Nucleus accumbens (tissue), 56 donors: ENCODE results near the gene SIAH1.
"Not testable (repeated sequence)": the region's sequence is repeated elsewhere in the genome, so short reads cannot be mapped to it uniquely, and the experiment has no call there.

Experiments
- DNase-seq, 56 donors: peaks; one replicate each; lab custom pipeline; 2025; lab: John Stamatoyannopoulos, UW

The SIAH1 gene

GRCh38 chr16:48342591-48342990 is 42.6 kb downstream of the SIAH1 start:
- DNase-seq: no peak

GRCh38 chr16:48340054-48340453 is 45.2 kb downstream of the SIAH1 start:
- no peak for DNase-seq

DNA sequence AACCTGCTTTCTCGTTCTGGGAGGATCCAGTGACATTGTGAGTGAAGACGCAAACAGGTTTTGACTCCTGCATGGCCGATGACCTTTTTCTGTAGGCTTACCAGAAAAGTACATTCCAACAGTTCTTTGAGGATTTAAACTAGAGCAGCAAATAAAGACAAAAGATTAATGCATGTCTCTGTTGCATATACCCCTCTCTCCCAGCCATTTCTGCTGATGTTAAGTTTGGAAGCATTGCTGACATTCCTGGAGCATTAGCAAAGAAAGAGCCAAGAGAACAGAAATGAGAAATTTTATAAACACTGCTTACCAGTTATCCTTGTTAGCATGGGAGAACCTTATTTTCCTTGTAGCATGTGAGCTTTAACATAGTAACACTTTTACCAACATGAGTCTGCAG is 49.3 kb downstream of the SIAH1 start:
- no peak for DNase-seq

DNA sequence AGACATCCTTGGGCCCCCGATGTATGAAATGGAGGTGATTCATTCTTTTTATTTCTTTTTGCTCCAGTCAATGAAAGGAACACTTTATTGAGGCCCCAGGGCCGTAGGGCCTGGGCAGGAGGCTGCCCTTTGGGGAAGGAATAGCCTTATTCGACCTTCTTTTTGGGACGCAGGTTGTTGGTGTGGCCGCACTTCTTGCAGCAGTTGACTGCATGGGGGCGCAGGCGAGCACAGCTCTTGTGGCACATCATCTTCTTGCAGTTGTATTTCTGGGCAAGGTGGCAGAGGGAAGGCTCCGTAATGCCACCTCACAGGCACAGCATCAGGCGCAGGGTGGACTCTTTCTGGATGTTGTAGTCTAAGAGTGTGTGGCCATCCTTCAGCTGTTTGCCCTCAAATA is 50.9 kb downstream of the SIAH1 start:
- DNase-seq: no peak

DNA sequence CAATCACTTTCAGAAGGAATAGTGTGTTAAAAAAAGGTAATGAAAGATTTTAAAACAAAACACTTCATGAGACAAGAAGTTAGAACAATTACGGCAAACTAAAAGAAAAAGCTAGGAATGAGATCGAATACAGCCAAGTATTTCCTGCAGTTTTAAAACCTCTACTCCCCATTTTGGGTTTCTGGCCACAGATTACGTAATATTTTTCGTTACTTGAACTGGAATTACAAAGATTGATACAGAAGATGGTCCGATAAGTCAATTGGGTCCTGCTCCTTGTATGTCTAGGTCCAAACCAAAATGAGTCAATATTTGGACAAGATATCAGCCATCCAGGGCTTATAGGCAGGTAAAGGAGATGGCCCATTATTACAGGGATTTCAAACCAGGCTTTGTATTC is 52.2 kb downstream of the SIAH1 start:
- DNase-seq: no peak

GRCh38 chr16:48330841-48331192 is 54.4 kb downstream of the SIAH1 start:
- peak in 6 of 56 donors; percentile 13 to 37 (median 15) for DNase-seq

DNA sequence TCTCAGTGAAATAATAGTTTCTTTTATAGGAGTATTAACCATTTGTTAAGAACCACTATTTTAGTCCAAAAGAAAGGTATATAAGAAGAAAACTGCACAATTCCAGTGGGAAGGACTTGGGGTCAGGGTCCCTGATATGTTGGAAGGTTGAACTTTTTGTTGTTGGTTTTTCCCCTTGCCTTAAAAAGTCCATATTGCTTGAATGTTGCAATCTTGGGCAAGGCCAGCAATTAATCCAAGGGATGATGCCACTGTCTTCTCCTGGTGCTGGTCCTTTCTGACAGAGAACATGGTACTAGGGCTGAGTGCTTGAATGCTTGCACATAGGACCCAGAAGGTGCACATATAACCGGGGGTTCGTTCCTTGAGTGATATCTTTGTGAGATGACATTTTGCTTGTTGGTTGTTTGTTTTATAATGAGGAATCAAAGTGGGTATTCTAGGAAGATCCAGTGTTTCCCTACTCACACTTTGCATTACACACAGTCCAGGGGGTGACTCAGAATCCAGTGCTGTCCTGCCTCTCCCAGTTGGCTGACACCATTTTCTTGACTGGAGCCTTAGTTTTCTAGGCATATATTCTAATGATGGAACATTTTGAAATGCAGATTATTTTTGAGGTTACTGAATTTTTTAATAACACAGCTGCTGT is 54.9 kb downstream of the SIAH1 start:
- no peak for DNase-seq

DNA sequence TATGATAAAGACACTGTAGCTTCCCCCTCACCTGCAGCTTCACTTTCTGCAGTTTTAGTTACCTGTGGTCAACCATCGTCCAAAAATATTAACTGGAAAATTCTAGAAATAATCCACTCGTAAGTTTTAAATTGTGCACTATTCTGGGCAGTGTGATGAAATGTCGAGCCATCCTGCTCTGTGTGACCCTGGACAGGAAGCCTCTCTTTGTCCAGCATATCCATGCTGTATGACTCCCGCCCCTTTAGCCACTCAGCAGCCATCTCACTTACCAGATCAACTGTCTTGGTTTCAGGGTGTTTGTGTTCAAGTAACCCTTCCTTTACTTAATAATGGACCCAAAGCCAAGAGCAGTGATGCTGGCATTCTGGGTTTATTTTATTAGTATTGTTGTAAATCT is 56.1 kb downstream of the SIAH1 start:
- no peak for DNase-seq

GRCh38 chr16:48326915-48327314 is 58.3 kb downstream of the SIAH1 start:
- no peak for DNase-seq

DNA sequence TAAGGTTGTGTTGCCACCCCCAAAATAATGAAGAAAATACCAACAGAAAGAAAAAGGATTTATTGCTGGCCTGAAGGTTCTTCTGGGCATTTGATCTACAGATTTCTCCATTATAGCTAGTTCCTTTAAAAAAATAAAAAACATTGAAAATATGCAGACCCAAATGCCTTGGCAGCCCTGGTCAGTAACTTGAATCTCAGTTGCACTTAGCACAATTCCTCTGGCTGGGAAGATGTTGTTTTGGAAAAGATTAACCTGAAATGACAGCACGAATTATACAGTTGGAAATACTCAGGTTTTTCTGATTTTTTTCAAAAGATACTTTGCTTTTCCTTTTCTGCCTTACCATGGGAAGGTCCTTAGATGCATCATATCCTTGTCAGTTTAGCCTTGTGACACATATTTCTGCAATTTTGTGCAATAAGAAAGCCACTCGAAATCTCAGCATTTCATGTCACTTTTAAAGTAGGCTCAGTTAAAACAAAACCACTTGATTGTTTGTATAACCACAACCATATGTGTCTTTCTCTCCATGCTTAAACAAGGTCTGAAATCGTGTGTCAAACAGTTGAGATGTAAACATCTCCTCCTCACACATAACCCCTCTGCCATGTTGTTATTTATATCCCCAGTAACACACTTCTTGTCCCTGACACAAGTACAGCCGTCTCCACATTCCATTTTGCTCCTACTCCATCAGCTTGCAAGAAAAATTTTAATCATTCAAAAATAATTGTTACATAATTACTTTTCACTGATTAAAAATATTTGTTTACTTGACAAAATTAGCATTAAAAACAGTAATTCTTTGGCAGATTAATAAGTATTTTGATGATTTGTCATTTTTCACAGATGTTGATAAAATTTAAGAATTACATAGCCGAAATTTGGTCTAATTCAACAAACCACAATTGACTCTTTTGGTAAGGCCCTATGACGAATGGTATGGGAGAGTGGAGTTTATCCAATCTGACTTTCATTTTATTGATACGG is 61.1 kb downstream of the SIAH1 start:
- no peak for DNase-seq

DNA sequence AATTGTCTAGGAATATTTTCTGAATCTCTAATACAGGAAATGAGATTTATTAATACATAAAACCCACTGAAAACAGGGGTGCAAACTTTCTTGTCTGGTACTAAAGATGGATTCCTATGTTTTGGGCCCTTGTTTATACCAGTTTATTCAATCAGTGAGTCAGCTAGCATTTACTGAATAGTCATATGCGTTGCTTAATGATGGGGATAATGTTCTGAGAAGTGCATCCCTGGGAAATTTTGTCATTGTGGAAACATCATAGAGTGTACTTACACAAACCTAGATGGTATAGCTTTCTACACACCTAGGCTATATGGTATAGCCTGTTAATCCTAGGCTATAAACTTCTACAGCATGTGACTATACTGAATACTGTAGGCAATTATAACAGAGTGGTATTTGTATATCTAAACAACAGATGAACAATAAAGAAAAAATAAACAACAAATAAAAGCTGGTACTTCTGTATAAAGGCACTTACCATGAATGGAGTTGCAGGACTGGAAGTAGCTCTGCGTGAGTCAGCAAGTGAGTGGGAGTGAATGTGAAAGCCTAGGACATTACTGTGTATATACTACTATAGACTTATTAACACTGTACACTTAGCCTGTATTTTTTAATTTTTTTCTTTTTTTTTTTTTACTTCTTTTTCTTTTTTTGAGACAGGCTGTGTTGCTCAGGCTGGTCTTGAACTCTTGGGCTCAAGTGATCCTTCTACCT is 63.7 kb downstream of the SIAH1 start:
- DNase-seq: no peak

GRCh38 chr16:48318630-48319029 is 66.6 kb downstream of the SIAH1 start:
- DNase-seq: peak in 6 of 56 donors; percentile 7 to 26 (median 12)

- no peak for DNase-seq
These were observed 67.4 kb downstream of the SIAH1 start for GRCh38 chr16:48317614-48318315.

DNA sequence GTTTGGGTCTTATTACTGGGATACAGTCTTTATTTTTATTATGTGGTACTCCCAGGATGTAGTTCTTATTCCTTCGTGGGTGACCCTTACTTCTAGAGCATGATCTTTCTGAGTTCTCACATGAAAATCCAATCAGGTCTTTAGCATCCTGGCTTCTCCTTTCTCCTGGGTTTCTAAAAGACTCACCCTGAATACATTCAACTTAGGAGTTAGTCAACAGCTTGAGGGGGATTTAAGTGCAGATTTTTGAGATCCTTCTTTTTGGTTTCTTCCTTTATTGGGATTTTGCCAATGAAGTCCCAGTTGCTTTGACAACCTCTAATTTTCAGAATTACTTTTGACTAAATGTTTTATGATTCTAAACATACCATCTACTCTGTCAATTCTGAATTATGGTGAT is 68.2 kb downstream of the SIAH1 start:
- no peak for DNase-seq

- DNase-seq: not testable (repeated sequence)
These were observed 71.3 kb downstream of the SIAH1 start for GRCh38 chr16:48313905-48314304.

DNA sequence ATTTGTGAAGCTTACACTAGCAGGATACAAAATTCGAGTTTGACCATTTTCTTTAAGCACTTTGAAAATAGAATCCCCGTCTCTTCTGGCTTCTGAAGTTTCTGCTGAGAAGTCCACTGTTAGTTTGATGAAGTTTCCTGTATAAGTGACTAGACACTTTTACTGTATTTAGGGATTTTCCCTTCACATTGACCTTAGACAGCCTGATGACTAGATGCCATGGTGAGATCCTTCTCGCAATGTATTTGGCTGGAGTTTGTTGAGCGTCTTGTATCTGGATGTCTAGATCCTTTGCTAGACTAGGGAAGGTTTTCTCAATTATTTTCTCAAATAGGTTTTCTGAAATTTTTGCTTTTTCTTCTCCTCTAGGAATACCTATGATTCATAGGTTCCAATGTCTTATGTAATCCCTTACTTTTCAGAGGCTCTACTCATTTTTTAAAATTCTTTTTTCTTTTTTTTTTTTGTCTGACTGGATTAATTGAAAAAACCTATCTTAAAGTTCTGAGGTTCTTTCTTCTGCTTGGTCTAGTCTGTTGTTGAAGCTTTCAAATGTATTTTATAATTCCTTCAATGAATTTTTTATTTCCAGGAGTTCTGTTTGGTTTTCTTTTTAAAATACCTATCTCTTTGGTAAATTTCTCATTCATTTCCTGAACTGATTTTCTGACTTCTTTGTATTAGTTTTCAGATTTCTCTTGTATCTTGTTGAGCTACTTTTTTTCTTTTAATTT is 74.1 kb downstream of the SIAH1 start:
- DNase-seq: no peak
